Central memory CD8-positive, alpha-beta T cell (primary cell): ENCODE results near the gene ZFHX3.

Source experiments
- ATAC-seq: fragments of 150-1000 bp; cut with Tn5 transposase; replicated peaks from 2 replicates; pipeline ENCODE4 v1.10.0; 2022; ENCODE audit warnings: mild to moderate bottlenecking, moderate FRiP score, moderate number of reproducible peaks; ENCODE audit not compliant: poor library complexity, severe bottlenecking; ENCODE audit errors: extremely low read depth
- DNase-seq, 2 donors: peaks; one replicate each; pipeline ENCODE4 v3.0.0; 2021; ENCODE audit warnings: low spot score in 2 of 2
- H3K27ac Mint-ChIP-seq: one replicate; pipeline ENCODE4 v1.8.0; 2022; ENCODE audit warnings: low read depth, mild to moderate bottlenecking, moderate library complexity, mixed read lengths
- H3K27me3 Mint-ChIP-seq: one replicate; pipeline ENCODE4 v1.8.0; 2022; ENCODE audit warnings: mixed read lengths
- H3K36me3 Mint-ChIP-seq: one replicate; pipeline ENCODE4 v1.8.0; 2022; ENCODE audit warnings: mild to moderate bottlenecking, moderate library complexity, mixed read lengths; ENCODE audit not compliant: insufficient read depth
- H3K4me1 Mint-ChIP-seq: one replicate; pipeline ENCODE4 v1.8.0; 2022; ENCODE audit warnings: mixed read lengths
- H3K4me3 Mint-ChIP-seq: one replicate; pipeline ENCODE4 v1.8.0; 2022; ENCODE audit warnings: mild to moderate bottlenecking, moderate library complexity, mixed read lengths
- H3K9me3 Mint-ChIP-seq: one replicate; pipeline ENCODE4 v1.8.0; 2022; ENCODE audit warnings: mixed read lengths

The ZFHX3 gene

DNA sequence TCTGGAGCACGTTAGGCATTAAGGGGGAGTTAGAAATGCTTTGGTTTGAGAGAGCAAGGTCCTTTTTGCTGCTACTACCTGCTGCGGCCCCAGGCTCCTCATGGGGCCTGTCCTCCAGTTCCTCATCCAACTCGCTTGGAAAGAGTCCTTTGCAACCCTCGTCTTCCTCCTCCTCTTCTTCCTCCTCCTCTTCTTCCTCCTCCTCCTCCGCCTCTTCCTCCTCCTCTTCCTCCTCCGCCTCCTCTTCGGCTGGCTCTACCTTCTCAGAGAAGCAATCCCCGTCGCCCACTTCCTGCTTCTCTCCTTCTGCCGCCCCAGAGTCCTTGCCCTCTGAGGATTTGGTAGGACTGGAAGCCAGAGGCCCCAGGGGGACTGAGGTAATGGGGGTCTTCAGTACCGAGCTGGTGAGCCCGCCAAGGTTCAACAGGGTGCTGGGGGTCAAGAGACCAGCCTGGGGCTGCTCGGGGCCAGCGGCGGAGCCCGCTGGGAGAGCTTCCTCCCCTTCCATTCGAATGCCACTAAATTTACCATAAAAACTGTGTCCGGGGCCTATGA is 89.3 kb downstream of the ZFHX3 start:
- Mint-ChIP-seq H3K27me3 (no peaks in the 10 kb centered on the region), H3K27ac (no peak overlapping the region), H3K36me3 (no peaks in the 10 kb centered on the region)

DNA sequence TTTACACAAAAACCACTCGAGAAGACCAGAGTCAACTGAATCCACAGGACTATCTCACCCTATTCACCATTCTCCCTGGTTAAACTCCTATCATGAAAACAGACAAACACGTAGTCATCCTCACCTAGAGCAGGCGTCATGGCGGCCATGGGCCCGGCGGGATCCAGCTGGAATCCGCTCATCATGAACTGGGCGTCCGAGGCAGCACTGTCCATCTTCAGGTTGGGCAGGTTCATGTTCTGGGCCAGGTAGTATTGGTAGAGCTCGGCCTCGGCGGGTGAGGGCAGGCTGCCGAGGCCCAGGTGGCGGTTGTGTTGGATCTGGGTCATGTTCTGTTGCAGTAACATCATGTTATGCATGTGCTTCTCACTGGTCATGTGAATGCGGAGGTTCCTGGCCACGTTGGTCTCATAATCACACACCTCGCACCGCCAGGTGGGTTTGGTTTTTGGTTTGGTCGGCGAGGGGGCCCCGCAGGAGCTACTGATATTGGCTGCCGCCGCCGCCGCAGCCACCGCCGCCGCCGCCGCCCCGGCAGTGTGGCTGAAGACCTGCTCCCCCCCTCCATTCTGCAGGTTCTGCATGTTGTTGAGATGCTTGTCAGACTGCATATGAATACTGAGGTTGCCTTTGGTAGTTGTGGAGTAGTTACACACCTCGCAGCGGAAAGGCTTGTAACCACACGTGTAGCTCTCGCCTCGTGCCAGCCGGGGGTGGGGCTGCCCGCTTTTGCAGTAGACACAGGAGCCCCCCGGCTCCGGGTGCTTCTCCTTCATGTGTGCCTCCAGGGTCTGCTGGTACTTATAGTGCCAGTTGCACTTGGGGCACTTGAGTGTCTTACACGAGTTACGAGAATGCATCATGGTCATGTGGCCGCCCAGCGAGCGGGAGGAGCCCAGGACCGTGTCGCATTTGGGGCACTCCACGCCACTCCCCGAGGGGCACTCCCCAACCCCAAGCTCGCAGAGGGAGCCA is 90.3 kb downstream of the ZFHX3 start:
- no peak for DNase-seq
- Mint-ChIP-seq H3K36me3 (no peaks in the 10 kb centered on the region), H3K9me3 (peaks cover 6% of the 10 kb centered on the region), H3K4me3 (no peak overlapping the region), H3K27me3 (no peaks in the 10 kb centered on the region), H3K4me1 (no peaks in the 10 kb centered on the region), H3K27ac (no peak overlapping the region)
- no peak for ATAC-seq

More for the DNA sequence above, 89.3 kb downstream of the ZFHX3 start:
- H3K4me3 Mint-ChIP-seq: no peak overlapping the region
- no peaks in the 10 kb centered on the region for H3K4me1 Mint-ChIP-seq
- peaks cover 6% of the 10 kb centered on the region for H3K9me3 Mint-ChIP-seq
- DNase-seq (no peak), ATAC-seq (no peak)

GRCh38 chr16:72956124-72957064 is 91.5 kb downstream of the ZFHX3 start:
- ATAC-seq: no peak
- Mint-ChIP-seq H3K4me3 (no peak overlapping the region), H3K9me3 (peaks cover 6% of the 10 kb centered on the region), H3K27me3 (no peaks in the 10 kb centered on the region), H3K36me3 (no peaks in the 10 kb centered on the region), H3K4me1 (no peaks in the 10 kb centered on the region), H3K27ac (no peak overlapping the region)
- DNase-seq: no peak

GRCh38 chr16:72952811-72953271 is 95.1 kb downstream of the ZFHX3 start:
- H3K4me3 Mint-ChIP-seq: no peak overlapping the region
- H3K9me3 Mint-ChIP-seq: peaks cover 18% of the 10 kb centered on the region
- no peak for ATAC-seq
- DNase-seq: no peak
- H3K4me1 Mint-ChIP-seq: no peaks in the 10 kb centered on the region
- no peaks in the 10 kb centered on the region for H3K36me3 Mint-ChIP-seq
- H3K27me3 Mint-ChIP-seq: no peaks in the 10 kb centered on the region
- no peak overlapping the region for H3K27ac Mint-ChIP-seq

GRCh38 chr16:72952404-72952803 is 95.5 kb downstream of the ZFHX3 start:
- ATAC-seq (no peak), DNase-seq (no peak)
- Mint-ChIP-seq H3K27me3 (no peaks in the 10 kb centered on the region), H3K36me3 (no peaks in the 10 kb centered on the region), H3K4me3 (no peak overlapping the region), H3K4me1 (no peaks in the 10 kb centered on the region), H3K27ac (no peak overlapping the region), H3K9me3 (peaks cover 18% of the 10 kb centered on the region)

DNA sequence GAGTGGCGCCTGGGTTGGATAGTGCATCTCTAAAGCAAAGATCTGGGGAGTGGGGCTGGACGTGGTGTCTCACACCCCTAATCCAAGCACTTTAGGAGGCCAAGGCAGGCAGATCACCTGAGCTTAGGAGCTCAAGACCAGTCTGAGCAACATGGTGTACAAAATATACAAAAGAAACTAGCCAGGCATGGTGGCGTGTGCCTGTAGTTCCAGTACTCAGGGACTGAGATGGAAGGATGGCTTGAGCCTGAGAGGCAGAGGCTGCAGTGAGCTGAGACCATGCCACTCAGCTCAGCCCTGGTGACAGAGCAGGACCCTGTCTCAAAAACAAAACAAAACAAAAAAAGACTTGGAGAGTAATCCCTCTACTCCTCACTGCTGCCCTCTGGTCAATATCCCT is 96.0 kb downstream of the ZFHX3 start:
- no peak overlapping the region for H3K27ac Mint-ChIP-seq
- H3K36me3 Mint-ChIP-seq: no peaks in the 10 kb centered on the region
- no peak overlapping the region for H3K4me3 Mint-ChIP-seq
- H3K4me1 Mint-ChIP-seq: no peaks in the 10 kb centered on the region
- no peaks in the 10 kb centered on the region for H3K27me3 Mint-ChIP-seq
- ATAC-seq (no peak), DNase-seq (no peak)
- H3K9me3 Mint-ChIP-seq: peaks cover 18% of the 10 kb centered on the region

- Mint-ChIP-seq H3K36me3 (no peaks in the 10 kb centered on the region), H3K27me3 (no peaks in the 10 kb centered on the region), H3K4me3 (no peak overlapping the region), H3K9me3 (peaks cover 15% of the 10 kb centered on the region), H3K27ac (no peak overlapping the region), H3K4me1 (no peaks in the 10 kb centered on the region)
- no peak for DNase-seq
- no peak for ATAC-seq
Observed at GRCh38 chr16:72950669-72951068, 97.3 kb downstream of the ZFHX3 start.

DNA sequence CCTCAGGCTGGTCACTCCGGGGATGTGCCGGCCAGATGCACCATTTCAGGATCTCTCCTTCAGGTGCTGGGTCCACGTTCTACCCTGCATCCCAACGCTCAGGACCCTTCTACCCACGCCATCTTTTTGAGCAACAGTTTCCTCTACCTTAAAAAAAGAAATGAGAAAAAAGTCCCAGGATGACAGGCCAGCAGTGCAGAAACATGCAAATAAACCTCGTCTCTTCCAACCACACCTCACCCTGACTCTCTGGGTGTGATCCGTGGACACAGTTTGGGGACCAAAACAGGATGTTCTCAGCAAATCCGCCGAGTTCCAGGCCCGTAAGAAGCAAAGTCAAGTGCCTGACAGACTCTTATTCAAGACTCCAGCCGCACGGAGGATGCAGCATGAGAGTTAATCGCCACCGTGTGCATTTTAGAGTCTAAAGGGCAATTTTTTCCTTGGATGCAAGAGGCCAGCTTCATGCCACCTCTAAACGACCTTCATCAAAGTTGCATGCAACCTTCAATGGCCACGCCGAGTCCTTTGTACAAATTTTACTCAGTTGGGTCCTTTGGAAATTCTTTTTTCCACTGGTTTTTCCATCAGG is 99.6 kb downstream of the ZFHX3 start:
- H3K27me3 Mint-ChIP-seq: no peaks in the 10 kb centered on the region

GRCh38 chr16:72947379-72948237 is 100.3 kb downstream of the ZFHX3 start:
- no peaks in the 10 kb centered on the region for H3K27me3 Mint-ChIP-seq
- H3K27ac Mint-ChIP-seq: no peak overlapping the region
- no peak for DNase-seq
- H3K4me3 Mint-ChIP-seq: no peak overlapping the region
- no peaks in the 10 kb centered on the region for H3K36me3 Mint-ChIP-seq
- no peaks in the 10 kb centered on the region for H3K4me1 Mint-ChIP-seq
- ATAC-seq: no peak
- peaks cover 12% of the 10 kb centered on the region for H3K9me3 Mint-ChIP-seq

More for the DNA sequence above, 99.6 kb downstream of the ZFHX3 start:
- no peak overlapping the region for H3K27ac Mint-ChIP-seq
- no peak overlapping the region for H3K4me3 Mint-ChIP-seq
- no peaks in the 10 kb centered on the region for H3K4me1 Mint-ChIP-seq
- no peak for ATAC-seq
- no peaks in the 10 kb centered on the region for H3K36me3 Mint-ChIP-seq
- DNase-seq: no peak
- peaks cover 12% of the 10 kb centered on the region for H3K9me3 Mint-ChIP-seq

GRCh38 chr16:72946474-72947194 is 101.3 kb downstream of the ZFHX3 start:
- no peak overlapping the region for H3K27ac Mint-ChIP-seq
- no peak overlapping the region for H3K4me3 Mint-ChIP-seq
- H3K27me3 Mint-ChIP-seq: no peaks in the 10 kb centered on the region
- no peak for DNase-seq
- no peaks in the 10 kb centered on the region for H3K4me1 Mint-ChIP-seq
- no peak for ATAC-seq
- H3K9me3 Mint-ChIP-seq: peaks cover 12% of the 10 kb centered on the region
- no peaks in the 10 kb centered on the region for H3K36me3 Mint-ChIP-seq

- Mint-ChIP-seq H3K4me3 (no peak overlapping the region), H3K9me3 (peaks cover 12% of the 10 kb centered on the region), H3K27ac (no peak overlapping the region), H3K4me1 (no peaks in the 10 kb centered on the region), H3K36me3 (no peaks in the 10 kb centered on the region), H3K27me3 (no peaks in the 10 kb centered on the region)
- no peak for DNase-seq
- ATAC-seq: no peak
Observed at GRCh38 chr16:72946063-72946462, 101.9 kb downstream of the ZFHX3 start.
